Measurements from ENCODE around the gene USP19.
A peak's percentile ranks its signal among the peaks of the same experiment; 100 is the strongest.

Gene USP19

DNA sequence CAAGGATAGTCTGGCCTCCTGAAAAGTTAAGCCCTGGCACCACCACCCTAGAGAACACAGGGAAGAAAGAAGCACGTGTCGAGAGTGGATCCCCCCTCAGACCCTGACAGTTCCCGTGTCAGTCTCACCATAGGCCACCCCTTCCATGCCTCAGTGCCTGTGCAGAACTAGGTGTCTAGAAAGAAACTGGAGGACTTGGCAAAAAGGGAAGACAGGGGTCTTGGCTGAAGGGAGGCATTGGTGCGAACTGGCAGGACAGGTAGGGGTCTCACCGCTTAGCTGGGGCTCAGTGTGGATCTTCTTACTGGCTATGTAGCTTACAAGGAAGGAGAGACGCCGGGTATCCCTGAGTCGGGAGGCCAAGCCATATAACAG is 16.6 kb downstream of the USP19 start:
- no peak for FAIRE-seq

DNA sequence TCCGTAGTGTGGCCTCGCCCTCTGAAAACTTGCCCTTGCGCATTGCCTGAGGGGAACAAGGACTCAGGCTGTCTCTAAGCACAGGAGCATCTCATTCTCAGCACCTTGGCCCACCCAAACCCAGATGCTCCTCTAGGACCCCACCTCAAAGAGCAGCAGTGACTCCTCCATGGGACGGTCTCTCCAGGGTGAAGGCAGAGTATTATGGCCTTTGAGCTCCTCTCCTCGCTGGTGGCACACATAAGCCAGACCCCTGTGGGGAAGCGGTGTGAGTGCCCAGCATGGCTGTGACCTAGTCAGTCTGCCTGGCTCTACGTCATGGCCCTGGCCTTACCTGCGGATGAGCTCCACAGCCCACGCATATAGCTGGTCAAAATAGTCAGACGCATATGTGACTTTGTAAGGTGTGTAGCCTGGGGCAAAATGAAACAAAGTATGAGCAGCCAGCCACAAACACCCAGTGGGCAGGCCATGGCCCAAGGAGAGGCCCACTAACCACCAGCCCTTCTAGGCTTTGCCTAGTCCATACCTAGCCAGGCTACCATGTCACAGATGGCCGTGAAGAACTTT is 20.5 kb downstream of the USP19 start:
- no peak for FAIRE-seq

DNA sequence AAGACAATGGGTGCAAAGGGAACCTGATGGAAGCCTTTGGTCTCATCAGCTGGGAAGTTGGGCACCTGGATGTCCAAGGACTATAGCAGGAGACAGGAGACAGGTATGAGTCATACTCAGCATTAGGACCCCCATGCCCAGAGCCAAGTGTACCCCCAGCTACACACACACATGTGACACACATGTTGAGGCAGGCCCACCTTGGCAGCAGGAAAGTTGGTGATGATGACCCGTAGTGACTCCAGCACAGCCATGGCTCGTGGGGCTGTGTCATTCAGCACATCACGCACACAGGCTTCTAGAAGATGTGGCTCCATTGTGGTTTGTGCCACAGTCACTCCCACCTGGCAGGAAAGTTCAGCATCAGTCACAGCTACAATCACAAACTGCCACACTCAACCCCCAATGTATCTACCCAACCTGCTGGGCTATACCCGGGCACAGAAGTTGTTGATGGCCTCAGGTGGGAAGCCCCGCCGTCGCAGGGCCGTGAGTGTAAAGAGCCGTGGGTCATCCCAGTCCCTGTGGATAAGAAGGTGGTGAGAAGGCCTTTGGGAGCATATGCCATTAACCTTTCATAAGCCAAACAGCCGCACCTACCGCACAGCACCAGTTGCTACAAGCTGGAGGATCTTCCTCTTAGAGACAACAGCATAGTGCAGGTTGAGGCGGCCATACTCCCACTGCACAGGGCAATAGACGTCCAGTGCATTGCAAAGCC is 21.6 kb downstream of the USP19 start:
- FAIRE-seq = no peak

DNA sequence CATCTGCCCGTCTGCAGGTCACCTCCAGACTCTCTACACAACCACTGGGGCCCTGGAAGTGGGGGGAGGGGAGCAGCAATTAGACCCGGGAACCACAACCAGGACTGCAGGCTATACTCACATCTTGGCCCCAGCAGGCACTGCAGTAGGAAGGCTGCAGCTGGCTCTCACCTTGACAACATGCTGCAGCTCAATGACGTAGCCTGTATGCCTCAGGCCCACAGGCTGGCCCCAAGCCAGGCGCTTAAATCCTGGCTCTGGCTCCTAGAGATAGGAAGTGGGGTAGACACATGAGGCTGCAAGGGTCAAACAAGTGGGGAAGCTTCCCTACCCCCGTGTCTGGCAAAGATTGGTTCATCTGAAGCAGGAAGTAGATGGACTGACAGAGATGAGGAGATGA is 22.2 kb downstream of the USP19 start:
- no peak for FAIRE-seq

DNA sequence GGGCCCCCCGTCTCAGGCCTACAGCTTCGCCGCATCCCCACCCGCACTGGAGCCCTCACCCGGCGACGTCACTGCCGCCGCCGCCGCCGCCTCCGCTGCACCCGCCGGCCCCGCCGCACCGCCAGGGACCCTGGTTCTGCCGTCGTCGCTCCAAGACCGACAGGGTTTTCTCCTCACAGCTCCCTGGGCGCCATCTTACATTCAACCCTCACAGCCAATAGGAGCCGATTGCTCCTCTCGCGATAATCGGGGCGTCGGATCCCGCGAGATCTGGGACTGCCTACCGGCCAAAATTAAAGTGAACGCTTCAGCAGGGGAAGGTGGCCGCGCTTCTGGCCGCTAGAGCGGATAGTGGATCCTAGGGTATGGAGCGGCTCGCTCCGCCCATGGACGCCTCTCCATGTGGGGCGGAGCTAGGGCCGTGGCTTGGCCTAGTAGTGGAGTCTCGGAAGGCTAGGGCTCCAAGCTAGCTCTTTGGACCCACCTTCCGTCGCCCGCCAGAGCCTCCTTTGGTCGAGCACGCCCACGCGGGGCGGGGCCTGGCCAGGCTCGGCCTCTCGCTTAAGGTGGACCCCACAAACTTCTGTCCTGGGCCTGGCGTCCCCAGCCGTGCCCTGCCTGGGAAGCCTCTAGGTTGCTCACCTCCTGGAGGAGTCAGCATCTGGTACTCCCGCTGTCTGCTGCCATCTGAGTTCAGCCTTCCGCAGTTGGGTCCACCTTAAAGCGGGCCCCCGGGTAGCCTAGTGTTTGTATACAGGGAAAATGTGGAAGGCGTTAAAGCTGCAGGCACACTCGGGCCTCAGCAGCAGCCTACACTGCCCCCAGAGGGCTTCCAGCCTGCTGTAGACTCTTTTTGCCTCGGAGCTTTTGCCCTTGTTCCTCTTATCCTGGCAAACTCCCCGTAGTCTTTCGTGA is 26.5 kb downstream of the USP19 start, which contains the start of gene QRICH1:
Gene QRICH1, minus strand, starts transcription at position 219 of the 915 bp plus-strand sequence. CDS start 17,054 bp downstream, outside the sequence.
- FAIRE-seq = peak; percentile 98

DNA sequence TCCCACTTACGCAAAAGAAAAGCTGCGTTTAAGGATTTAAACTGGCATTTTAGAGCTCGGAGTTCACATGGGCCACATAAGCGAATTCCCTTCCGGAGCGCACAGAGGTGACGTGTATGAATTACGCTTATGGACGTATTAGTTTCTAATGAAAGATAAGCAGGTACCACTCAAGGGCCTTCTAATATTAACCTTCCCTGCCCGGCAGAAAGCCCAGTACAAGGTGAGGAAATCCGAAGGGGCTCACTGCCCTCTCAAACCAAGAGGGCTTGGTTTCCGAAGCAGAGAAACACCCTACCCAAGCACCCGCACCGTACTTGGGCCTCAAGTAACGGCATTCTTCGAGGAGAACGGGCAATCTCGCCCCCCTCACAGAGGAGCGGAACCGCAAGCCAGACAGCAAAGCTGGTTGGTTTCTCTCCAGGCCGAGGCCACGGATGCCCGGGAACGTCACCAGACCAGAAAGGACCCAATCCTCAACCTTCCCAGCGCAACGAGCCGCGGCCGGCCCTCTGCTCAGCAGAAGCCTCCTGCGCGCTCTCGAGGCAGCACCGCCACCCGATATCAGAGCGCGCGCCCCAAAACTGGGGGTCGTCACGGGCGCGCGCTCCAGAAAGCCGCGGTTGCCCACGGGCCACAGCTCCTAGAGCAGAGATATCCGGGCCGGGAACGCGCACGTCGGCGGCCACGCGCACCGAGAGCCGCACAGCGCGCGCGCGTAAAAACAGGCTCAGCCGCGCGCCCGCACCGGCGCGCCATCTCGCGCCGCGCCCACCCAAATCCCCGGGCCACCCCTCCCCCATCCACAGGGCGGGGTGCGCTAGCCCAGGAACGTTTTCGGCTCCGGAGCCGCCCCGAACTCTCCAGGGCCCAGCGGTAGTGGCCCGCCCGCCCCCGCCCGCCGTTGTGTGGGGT is 27.4 kb downstream of the USP19 start:
- FAIRE-seq = peak; percentile 61

DNA sequence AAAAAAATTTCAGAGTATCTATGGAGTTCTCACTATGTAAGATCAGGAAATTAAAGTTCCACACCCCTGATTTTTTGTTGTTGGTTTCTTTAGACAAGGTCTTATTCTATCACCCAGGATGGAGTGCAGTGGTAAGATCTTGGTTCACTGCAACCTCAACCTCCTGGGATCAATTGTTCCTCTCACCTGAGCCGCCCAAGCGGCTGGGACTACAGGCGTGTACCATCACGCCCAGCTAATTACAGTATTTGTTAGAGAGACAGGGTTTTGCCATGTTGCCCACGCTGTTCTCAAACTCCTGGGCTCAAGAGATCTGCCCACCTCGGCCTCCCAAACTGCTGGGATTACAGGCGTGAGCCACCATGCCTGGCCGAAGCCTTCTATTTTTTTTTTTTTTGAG is 39.2 kb downstream of the USP19 start:
- no peak for FAIRE-seq

DNA sequence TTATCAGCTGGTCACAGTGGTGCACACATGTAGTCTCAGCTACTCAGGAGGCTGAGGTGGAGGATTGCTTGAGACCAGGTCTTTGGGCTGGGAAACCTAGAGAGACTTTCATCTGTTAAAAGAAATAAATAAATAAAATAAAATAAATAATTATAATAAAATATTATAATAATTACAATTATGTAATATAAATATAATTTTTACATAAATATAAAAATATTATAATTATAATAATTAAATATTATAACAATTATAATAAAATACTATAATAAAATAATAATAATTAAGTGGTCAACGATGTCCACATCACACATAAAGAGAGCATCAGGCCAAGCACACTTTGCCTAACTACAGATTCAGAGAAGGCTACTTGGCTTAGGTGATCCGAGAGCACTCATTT is 41.4 kb downstream of the USP19 start:
- peak; percentile 98 for FAIRE-seq

DNA sequence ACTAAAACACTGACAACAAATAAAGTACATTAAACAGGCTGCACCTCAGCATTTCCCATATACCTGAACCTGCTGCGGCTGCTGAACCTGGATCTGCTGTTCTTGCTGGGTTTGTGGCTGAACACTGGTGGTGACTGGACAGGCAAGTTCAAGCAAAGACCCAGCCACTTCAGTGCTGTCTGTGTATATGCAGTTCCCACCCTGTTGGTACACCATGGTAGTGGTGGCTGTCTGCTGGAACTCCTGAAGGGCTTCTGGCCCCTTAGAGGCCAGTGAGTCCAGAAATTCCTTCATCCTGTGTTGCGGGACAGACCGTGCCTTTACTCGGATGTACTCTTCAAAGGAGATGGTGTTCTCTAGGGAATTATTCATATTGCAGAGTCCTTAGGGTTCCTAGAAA is 44.0 kb downstream of the USP19 start:
- no peak for FAIRE-seq

DNA sequence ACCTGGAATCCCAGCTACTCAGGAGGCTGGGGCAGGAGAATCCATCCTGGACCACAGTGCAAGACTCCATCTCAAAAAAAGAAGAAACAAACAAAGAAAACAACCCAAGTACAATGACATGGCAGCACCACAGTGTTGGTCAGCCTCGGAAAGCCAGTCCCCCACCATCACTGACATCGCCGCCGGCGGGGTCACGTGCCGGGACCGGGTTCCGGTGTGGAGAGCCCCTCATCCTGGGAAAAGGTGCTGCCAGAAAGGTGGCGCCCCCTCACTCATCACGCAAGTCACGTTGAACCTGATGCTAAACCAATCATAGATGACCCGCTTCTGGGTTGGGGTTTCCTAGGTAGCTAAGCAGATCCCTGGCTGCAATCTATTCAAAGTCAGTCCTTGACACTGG is 44.5 kb downstream of the USP19 start:
- FAIRE-seq = no peak
